Measurements from ENCODE around the gene ATM.

DNA sequence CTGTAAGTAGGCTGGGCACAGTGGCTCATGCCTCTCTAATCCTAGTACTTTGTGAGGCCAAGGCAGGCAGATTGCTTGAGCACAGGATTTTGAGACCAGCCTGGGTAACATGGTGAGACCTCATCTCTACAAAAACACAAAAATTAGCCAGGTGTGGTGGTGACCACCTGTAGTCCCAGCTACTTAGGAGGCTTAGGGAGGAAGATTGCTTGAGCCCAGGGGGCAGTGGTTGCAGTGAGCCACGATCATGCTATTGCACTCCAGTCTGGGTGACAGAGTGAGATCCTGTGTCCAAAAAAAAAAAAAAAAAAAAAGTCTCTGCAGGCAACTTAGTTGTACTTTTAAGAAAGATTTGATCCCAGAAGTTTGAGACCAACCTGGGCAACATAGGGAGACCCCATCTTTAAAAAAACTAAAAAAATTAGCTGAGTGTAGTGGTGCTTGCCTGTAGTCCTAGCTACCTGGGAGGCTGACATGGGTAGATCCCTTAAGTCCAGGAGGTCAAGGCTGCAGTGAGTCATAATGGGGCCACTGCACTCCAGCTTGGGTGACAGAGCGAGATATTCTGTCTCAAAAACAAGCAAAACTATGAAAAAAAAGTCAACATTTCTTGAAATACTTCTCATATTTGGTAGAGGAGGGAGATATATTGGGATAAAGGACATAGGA is 10.5 kb downstream of the ATM start:
- TF ChIP-seq, protein P1, sequence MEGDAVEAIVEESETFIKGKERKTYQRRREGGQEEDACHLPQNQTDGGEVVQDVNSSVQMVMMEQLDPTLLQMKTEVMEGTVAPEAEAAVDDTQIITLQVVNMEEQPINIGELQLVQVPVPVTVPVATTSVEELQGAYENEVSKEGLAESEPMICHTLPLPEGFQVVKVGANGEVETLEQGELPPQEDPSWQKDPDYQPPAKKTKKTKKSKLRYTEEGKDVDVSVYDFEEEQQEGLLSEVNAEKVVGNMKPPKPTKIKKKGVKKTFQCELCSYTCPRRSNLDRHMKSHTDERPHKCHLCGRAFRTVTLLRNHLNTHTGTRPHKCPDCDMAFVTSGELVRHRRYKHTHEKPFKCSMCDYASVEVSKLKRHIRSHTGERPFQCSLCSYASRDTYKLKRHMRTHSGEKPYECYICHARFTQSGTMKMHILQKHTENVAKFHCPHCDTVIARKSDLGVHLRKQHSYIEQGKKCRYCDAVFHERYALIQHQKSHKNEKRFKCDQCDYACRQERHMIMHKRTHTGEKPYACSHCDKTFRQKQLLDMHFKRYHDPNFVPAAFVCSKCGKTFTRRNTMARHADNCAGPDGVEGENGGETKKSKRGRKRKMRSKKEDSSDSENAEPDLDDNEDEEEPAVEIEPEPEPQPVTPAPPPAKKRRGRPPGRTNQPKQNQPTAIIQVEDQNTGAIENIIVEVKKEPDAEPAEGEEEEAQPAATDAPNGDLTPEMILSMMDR (conservative IDR thresholded peaks at IDR 0.05; ENCODE audit: low read length), result no peak
- TF ChIP-seq EZH2phosphoT487 (IDR thresholded peaks at IDR 0.05; ENCODE audit: borderline replicate concordance), result no peak

All from Loucy (cell line).